Body of pancreas (tissue), 4 donors: Measurements from ENCODE around the gene LDLRAD3. TPM values are rescaled to one million over a fixed set of nuclear protein-coding genes. Genes with fewer than 3 reads are reported as not detected.

Experiments used
- ATAC-seq: fragments of 150-250 bp; one replicate; pipeline ENCODE4 v1.9.1; 2016
- DNase-seq, 4 donors: peaks; one replicate each; pipeline ENCODE4 v3.0.0-alpha.2; 2019
- H3K27ac ChIP-seq, 4 donors: fragments of 200-600 bp; sonication (generic); 1 replicate in 3 of 4; 2 replicates in 1 of 4; pipeline versions ENCODE4 v1.5.1 to v1.6.1; 2016 to 2019; ENCODE audit warnings: mild to moderate bottlenecking in 1 of 4, mixed read lengths in 1 of 4, moderate library complexity in 1 of 4
- H3K27me3 ChIP-seq, 2 donors: fragments of 200-600 bp; sonication (generic); one replicate each; pipeline ENCODE4 v1.6.0; 2016; ENCODE audit warnings: mild to moderate bottlenecking in 1 of 2
- H3K36me3 ChIP-seq, 2 donors: fragments of 200-600 bp; sonication (generic); replicated peaks in 1 of 2; 2 replicates each; pipeline ENCODE4 v1.5.1; 2016; ENCODE audit warnings: low read depth in 2 of 2; ENCODE audit not compliant: insufficient read depth in 1 of 2
- H3K4me1 ChIP-seq: fragments of 200-600 bp; sonication (generic); one replicate; pipeline ENCODE4 v1.6.0; 2016
- H3K4me3 ChIP-seq, 2 donors: fragments of 200-600 bp; sonication (generic); 1 replicate in 1 of 2; 2 replicates in 1 of 2; pipeline ENCODE4 v1.5.1; 2016 to 2019
- H3K9me3 ChIP-seq, 3 donors: fragments of 200-600 bp; sonication (generic); 1 replicate in 2 of 3; 2 replicates in 1 of 3; pipeline ENCODE4 v1.5.1; 2016
- CTCF ChIP-seq, 7 experiments: fragments of 450-650 bp in 4 of 7; fragments of 200-600 bp in 3 of 7; sonication (generic) in 3 of 7; IDR thresholded peaks; one replicate each; pipeline ENCODE4 v1.5.1; 2016 to 2019; ENCODE audit warnings: antibody characterized with exemption in 7 of 7
- POLR2A ChIP-seq, 3 donors: fragments of 450-650 bp; IDR thresholded peaks; one replicate each; pipeline ENCODE4 v1.6.1; 2016; ENCODE audit warnings: antibody characterized with exemption in 3 of 3, mild to moderate bottlenecking in 2 of 3
- WGBS, 2 donors: methylation state at CpG; one replicate each; pipeline ENCODE4 v1.1.5; 2017; 5-methylcytosine and 5-hydroxymethylcytosine counted together
- intact Hi-C: fragments of 100-400 bp; cut with DNase I; formaldehyde crosslinking; loops from one replicate; pipeline ENCODE4 v1.15.1; 2023
- total RNA-seq, 2 donors: library from RNA; depleted of rRNA; stranded (reverse); fragments of >200 nt; gene quantifications; one replicate each; pipeline ENCODE4 v1.1.0, GENCODE V29; 2016

The LDLRAD3 gene
- total RNA-seq, 2 donors from 2014 or later = 5.7 to 7.9 TPM

GRCh38 chr11:36061471-36061870, 117.6 kb downstream of the LDLRAD3 start:
- intact Hi-C loops = no loop called here
- ATAC-seq (no peak), DNase-seq (no peak)
- no peaks in the 10 kb centered on the region for H3K36me3 ChIP-seq
- 70 to 75% methylated on average over 2 of the region's 2 CpGs for WGBS, 2 donors
- H3K4me3 ChIP-seq = no peak overlapping the region
- no peak overlapping the region for H3K27ac ChIP-seq
- TF ChIP-seq CTCF (IDR thresholded peaks at IDR 0.05) (no peak), POLR2A (IDR thresholded peaks at IDR 0.05) (no peak)
- H3K9me3 ChIP-seq = peaks cover 0 to 7% (median 0%) of the 10 kb centered on the region in 3 donors
- no peaks in the 10 kb centered on the region for H3K27me3 ChIP-seq
- H3K4me1 ChIP-seq = no peaks in the 10 kb centered on the region

- no peak for TF ChIP-seq POLR2A (IDR thresholded peaks at IDR 0.05)
- no peak for TF ChIP-seq CTCF (IDR thresholded peaks at IDR 0.05)
- Histone ChIP-seq H3K9me3 (peaks cover 0 to 7% (median 0%) of the 10 kb centered on the region in 3 donors), H3K27ac (peak overlapping the region in 1 of 4 donors; percentile 17), H3K4me3 (no peak overlapping the region), H3K27me3 (no peaks in the 10 kb centered on the region), H3K36me3 (no peaks in the 10 kb centered on the region), H3K4me1 (no peaks in the 10 kb centered on the region)
- no peak for DNase-seq
- WGBS, 2 donors = 67 to 68% methylated on average over 3 of the region's 3 CpGs
- no peak for ATAC-seq
- intact Hi-C loops = no loop called here
Observed at GRCh38 chr11:36062796-36063365, 119.0 kb downstream of the LDLRAD3 start.

- no peak overlapping the region for H3K4me3 ChIP-seq
- intact Hi-C loops = no loop called here
- WGBS, 2 donors = 83 to 90% methylated on average over 2 of the region's 2 CpGs
- H3K9me3 ChIP-seq = no peaks in the 10 kb centered on the region
- no peak overlapping the region for H3K27ac ChIP-seq
- no peaks in the 10 kb centered on the region for H3K4me1 ChIP-seq
- DNase-seq = no peak
- H3K27me3 ChIP-seq = no peaks in the 10 kb centered on the region
- no peak for TF ChIP-seq POLR2A (IDR thresholded peaks at IDR 0.05)
- TF ChIP-seq CTCF (IDR thresholded peaks at IDR 0.05) = no peak
- no peak for ATAC-seq
- H3K36me3 ChIP-seq = no peaks in the 10 kb centered on the region
Observed at GRCh38 chr11:36065436-36065835, 121.6 kb downstream of the LDLRAD3 start.

GRCh38 chr11:36066891-36067290, 123.0 kb downstream of the LDLRAD3 start:
- H3K27me3 ChIP-seq = no peaks in the 10 kb centered on the region
- no peaks in the 10 kb centered on the region for H3K9me3 ChIP-seq
- H3K27ac ChIP-seq = no peak overlapping the region
- H3K36me3 ChIP-seq = no peaks in the 10 kb centered on the region
- H3K4me1 ChIP-seq = no peaks in the 10 kb centered on the region
- no peak overlapping the region for H3K4me3 ChIP-seq
- WGBS, 2 donors = 93 to 97% methylated on average over 4 of the region's 4 CpGs
- no peak for TF ChIP-seq CTCF (IDR thresholded peaks at IDR 0.05)
- TF ChIP-seq POLR2A (IDR thresholded peaks at IDR 0.05) = no peak
- ATAC-seq (no peak), DNase-seq (no peak)
- intact Hi-C loops = no loop called here

GRCh38 chr11:36069576-36070212, 125.8 kb downstream of the LDLRAD3 start:
- peak in 2 of 7 experiments; percentile 5 to 12 for TF ChIP-seq CTCF (IDR thresholded peaks at IDR 0.05)
- no peak for TF ChIP-seq POLR2A (IDR thresholded peaks at IDR 0.05)
- Histone ChIP-seq H3K27ac (no peak overlapping the region), H3K4me3 (no peak overlapping the region), H3K4me1 (peaks cover 11% of the 10 kb centered on the region), H3K27me3 (no peaks in the 10 kb centered on the region), H3K9me3 (no peaks in the 10 kb centered on the region), H3K36me3 (no peaks in the 10 kb centered on the region)
- intact Hi-C loops = no loop called here
- DNase-seq = no peak
- no peak for ATAC-seq
- 79 to 82% methylated on average over 10 of the region's 10 CpGs for WGBS, 2 donors
